ENCODE data around the gene KIF26A. TPM values are rescaled to one million over a fixed set of nuclear protein-coding genes. Genes with fewer than 3 reads are reported as not detected.
A peak's percentile ranks its signal among the peaks of the same experiment; 100 is the strongest.
"Not testable (repeated sequence)": the region's sequence is repeated elsewhere in the genome, so short reads cannot be mapped to it uniquely, and the experiment has no call there.

KIF26A gene
- polyA plus RNA-seq, 4 donors: 10.6 to 21.4 (median 12.5) TPM

- no peak for DNase-seq (ENCODE audit: low read depth in 4 of 4, low spot score in 2 of 4)
Observed at GRCh38 chr14:104217486-104218360, 79.3 kb downstream of the KIF26A start.

GRCh38 chr14:104218361-104219180, 80.2 kb downstream of the KIF26A start:
- no peak for DNase-seq (ENCODE audit: low read depth in 4 of 4, low spot score in 2 of 4)

GRCh38 chr14:104219731-104220214, 81.4 kb downstream of the KIF26A start:
- DNase-seq (ENCODE audit: low read depth in 4 of 4, low spot score in 2 of 4): no peak

- no peak for DNase-seq (ENCODE audit: low read depth in 4 of 4, low spot score in 2 of 4)
Observed at GRCh38 chr14:104220215-104221070, 82.1 kb downstream of the KIF26A start.

GRCh38 chr14:104221071-104221625, 82.8 kb downstream of the KIF26A start:
- DNase-seq (ENCODE audit: low read depth in 4 of 4, low spot score in 2 of 4): no peak

- no peak for DNase-seq (ENCODE audit: low read depth in 4 of 4, low spot score in 2 of 4)
Observed at GRCh38 chr14:104221636-104222369, 83.4 kb downstream of the KIF26A start.

GRCh38 chr14:104222396-104223036, 84.1 kb downstream of the KIF26A start:
- DNase-seq (ENCODE audit: low read depth in 4 of 4, low spot score in 2 of 4): no peak

- peak in 2 of 4 donors; percentile 59 to 67 for DNase-seq (ENCODE audit: low read depth in 4 of 4, low spot score in 2 of 4)
Observed at GRCh38 chr14:104223101-104224041, 85.0 kb downstream of the KIF26A start.

GRCh38 chr14:104224131-104224505, 85.7 kb downstream of the KIF26A start:
- no peak for DNase-seq (ENCODE audit: low read depth in 4 of 4, low spot score in 2 of 4)

- no peak for DNase-seq (ENCODE audit: low read depth in 4 of 4, low spot score in 2 of 4)
Observed at GRCh38 chr14:104224506-104225277, 86.3 kb downstream of the KIF26A start.

- DNase-seq (ENCODE audit: low read depth in 4 of 4, low spot score in 2 of 4): not testable (repeated sequence)
Observed at GRCh38 chr14:104225278-104226190, 87.1 kb downstream of the KIF26A start.

GRCh38 chr14:104226421-104227383, 88.3 kb downstream of the KIF26A start:
- DNase-seq (ENCODE audit: low read depth in 4 of 4, low spot score in 2 of 4): no peak

GRCh38 chr14:104227806-104228205, 89.4 kb downstream of the KIF26A start:
- DNase-seq (ENCODE audit: low read depth in 4 of 4, low spot score in 2 of 4): no peak

- no peak for DNase-seq (ENCODE audit: low read depth in 4 of 4, low spot score in 2 of 4)
Observed at GRCh38 chr14:104228221-104228620, 89.8 kb downstream of the KIF26A start.

Data from left renal cortex interstitium (tissue), 4 donors.